Right atrium auricular region (tissue), 2 donors: ENCODE data around the gene NAALADL2. TPM values are rescaled to one million over a fixed set of nuclear protein-coding genes. Genes with fewer than 3 reads are reported as not detected.

Source experiments
- DNase-seq: peaks from one replicate; pipeline ENCODE4 v3.0.0-alpha.2; 2019; ENCODE audit warnings: low spot score
- H3K27ac ChIP-seq, 2 donors: fragments of 200-600 bp; sonication (generic); 1 replicate in 1 of 2; 2 replicates in 1 of 2; pipeline ENCODE4 v1.5.1; 2016 to 2019
- H3K27me3 ChIP-seq, 2 donors: fragments of 200-600 bp; sonication (generic); one replicate each; pipeline versions ENCODE4 v1.5.1 to v1.6.0; 2017 to 2019
- H3K36me3 ChIP-seq: fragments of 200-600 bp; sonication (generic); one replicate; pipeline ENCODE4 v1.5.1; 2016
- H3K4me1 ChIP-seq, 2 donors: fragments of 200-600 bp; sonication (generic); one replicate each; pipeline versions ENCODE4 v1.5.1 to v1.6.0; 2017 to 2019
- H3K4me3 ChIP-seq, 2 donors: fragments of 200-600 bp; sonication (generic); 1 replicate in 1 of 2; 2 replicates in 1 of 2; pipeline ENCODE4 v1.5.1; 2017 to 2019; ENCODE audit warnings: mild to moderate bottlenecking in 1 of 2, moderate library complexity in 1 of 2
- H3K9me3 ChIP-seq, 2 donors: fragments of 200-600 bp; sonication (generic); one replicate each; pipeline ENCODE4 v1.5.1; 2019
- CTCF ChIP-seq, 2 donors: fragments of 200-600 bp; sonication (generic); IDR thresholded peaks; one replicate each; pipeline ENCODE4 v1.5.1; 2019; ENCODE audit warnings: antibody characterized with exemption in 2 of 2
- total RNA-seq, 2 donors: library from RNA; depleted of rRNA; stranded (reverse); fragments of >200 nt; gene quantifications; one replicate each; pipeline ENCODE4 v1.1.0, GENCODE V29; 2016

The NAALADL2 gene
- total RNA-seq, 2 donors from 2014 or later, result 2.5 to 3.2 TPM

- DNase-seq, result no peak
- no peak for TF ChIP-seq CTCF (IDR thresholded peaks at IDR 0.05)
- Histone ChIP-seq H3K27me3 (no peaks in the 10 kb centered on the region), H3K9me3 (no peaks in the 10 kb centered on the region), H3K27ac (no peak overlapping the region), H3K4me3 (no peak overlapping the region), H3K36me3 (no peaks in the 10 kb centered on the region), H3K4me1 (no peaks in the 10 kb centered on the region)
These were observed 634.2 kb downstream of the NAALADL2 start for GRCh38 chr3:175493301-175493700.

- Histone ChIP-seq H3K36me3 (no peaks in the 10 kb centered on the region), H3K27ac (no peak overlapping the region), H3K4me1 (no peaks in the 10 kb centered on the region), H3K27me3 (no peaks in the 10 kb centered on the region), H3K4me3 (no peak overlapping the region), H3K9me3 (no peaks in the 10 kb centered on the region)
- TF ChIP-seq CTCF (IDR thresholded peaks at IDR 0.05), result no peak
- DNase-seq, result no peak
These were observed 636.2 kb downstream of the NAALADL2 start for GRCh38 chr3:175495331-175495730.

- H3K27ac ChIP-seq, result no peak overlapping the region
- DNase-seq, result no peak
- no peaks in the 10 kb centered on the region for H3K27me3 ChIP-seq
- TF ChIP-seq CTCF (IDR thresholded peaks at IDR 0.05), result no peak
- H3K36me3 ChIP-seq, result no peaks in the 10 kb centered on the region
- H3K4me1 ChIP-seq, result no peaks in the 10 kb centered on the region
- H3K9me3 ChIP-seq, result no peaks in the 10 kb centered on the region
- H3K4me3 ChIP-seq, result no peak overlapping the region
These were observed 643.0 kb downstream of the NAALADL2 start for GRCh38 chr3:175502155-175502554.

- no peak for TF ChIP-seq CTCF (IDR thresholded peaks at IDR 0.05)
- Histone ChIP-seq H3K27me3 (no peaks in the 10 kb centered on the region), H3K4me3 (no peak overlapping the region), H3K4me1 (no peaks in the 10 kb centered on the region), H3K27ac (no peak overlapping the region), H3K9me3 (no peaks in the 10 kb centered on the region), H3K36me3 (no peaks in the 10 kb centered on the region)
- no peak for DNase-seq
These were observed 652.2 kb downstream of the NAALADL2 start for GRCh38 chr3:175511219-175511785.

GRCh38 chr3:175512700-175513099, 653.6 kb downstream of the NAALADL2 start:
- H3K4me1 ChIP-seq, result no peaks in the 10 kb centered on the region
- no peaks in the 10 kb centered on the region for H3K9me3 ChIP-seq
- no peaks in the 10 kb centered on the region for H3K27me3 ChIP-seq
- DNase-seq, result no peak
- no peak for TF ChIP-seq CTCF (IDR thresholded peaks at IDR 0.05)
- no peak overlapping the region for H3K4me3 ChIP-seq
- H3K27ac ChIP-seq, result no peak overlapping the region
- no peaks in the 10 kb centered on the region for H3K36me3 ChIP-seq

- no peak overlapping the region for H3K4me3 ChIP-seq
- H3K27ac ChIP-seq, result no peak overlapping the region
- no peak for TF ChIP-seq CTCF (IDR thresholded peaks at IDR 0.05)
- no peaks in the 10 kb centered on the region for H3K36me3 ChIP-seq
- no peaks in the 10 kb centered on the region for H3K9me3 ChIP-seq
- no peaks in the 10 kb centered on the region for H3K27me3 ChIP-seq
- no peak for DNase-seq
- no peaks in the 10 kb centered on the region for H3K4me1 ChIP-seq
These were observed 659.3 kb downstream of the NAALADL2 start for GRCh38 chr3:175518459-175518858.
